ENCODE data around the gene GALNT17. TPM values are rescaled to one million over a fixed set of nuclear protein-coding genes. Genes with fewer than 3 reads are reported as not detected.
"Not testable (repeated sequence)": the region's sequence is repeated elsewhere in the genome, so short reads cannot be mapped to it uniquely, and the experiment has no call there.

GALNT17 gene
- total RNA-seq, 4 donors from 2014 or later, result 66.0 to 97.9 (median 76.0) TPM

- no peaks in the 10 kb centered on the region for H3K9me3 ChIP-seq
- H3K4me1 ChIP-seq, result peaks cover 0 to 11% (median 0%) of the 10 kb centered on the region in 4 donors
- TF ChIP-seq POLR2A (IDR thresholded peaks at IDR 0.05), result no peak
- no peak for TF ChIP-seq CTCF (IDR thresholded peaks at IDR 0.05)
- TF ChIP-seq EP300 (IDR thresholded peaks at IDR 0.05), result no peak
- no peak overlapping the region for H3K27ac ChIP-seq
- H3K27me3 ChIP-seq, result no peaks in the 10 kb centered on the region
- no peak for DNase-seq (ENCODE audit: low spot score in 2 of 2)
- no peaks in the 10 kb centered on the region for H3K36me3 ChIP-seq
- H3K4me3 ChIP-seq, result no peak overlapping the region
- 63 to 69% methylated on average over 5 of the region's 5 CpGs for WGBS, 2 donors
These were observed 78.3 kb downstream of the GALNT17 start for GRCh38 chr7:71210220-71210619.

- not testable (repeated sequence) for H3K36me3 ChIP-seq; H3K27ac ChIP-seq; H3K9me3 ChIP-seq; DNase-seq (ENCODE audit: low spot score in 2 of 2); H3K4me3 ChIP-seq; H3K27me3 ChIP-seq
- 89 to 98% methylated on average over 3 to 4 of the region's 4 CpGs for WGBS, 2 donors
- H3K4me1 ChIP-seq, result peaks cover 0 to 11% (median 0%) of the 10 kb centered on the region in 4 donors
These were observed 80.5 kb downstream of the GALNT17 start for GRCh38 chr7:71212433-71212832.

GRCh38 chr7:71216211-71216610, 84.3 kb downstream of the GALNT17 start:
- peaks cover 0 to 6% (median 0%) of the 10 kb centered on the region in 4 donors for H3K4me1 ChIP-seq
- H3K9me3 ChIP-seq, result peaks cover 0 to 30% (median 5%) of the 10 kb centered on the region in 4 donors
- no peaks in the 10 kb centered on the region for H3K36me3 ChIP-seq
- DNase-seq (ENCODE audit: low spot score in 2 of 2), result no peak
- WGBS, 2 donors, result 79 to 80% methylated on average over 4 of the region's 4 CpGs
- H3K4me3 ChIP-seq, result no peak overlapping the region
- TF ChIP-seq CTCF (IDR thresholded peaks at IDR 0.05) (no peak), POLR2A (IDR thresholded peaks at IDR 0.05) (no peak), EP300 (IDR thresholded peaks at IDR 0.05) (no peak)
- no peak overlapping the region for H3K27ac ChIP-seq
- no peaks in the 10 kb centered on the region for H3K27me3 ChIP-seq

GRCh38 chr7:71220210-71220695, 88.3 kb downstream of the GALNT17 start:
- WGBS, 2 donors, result 50 to 62% methylated on average over 5 of the region's 5 CpGs

GRCh38 chr7:71221049-71221448, 89.1 kb downstream of the GALNT17 start:
- Histone ChIP-seq H3K4me1 (peaks cover 0 to 15% (median 0%) of the 10 kb centered on the region in 4 donors), H3K27ac (peak overlapping the region in 3 of 4 donors; percentile 45 to 80 (median 75)), H3K36me3 (no peaks in the 10 kb centered on the region), H3K4me3 (no peak overlapping the region), H3K9me3 (peaks cover 0 to 30% (median 5%) of the 10 kb centered on the region in 4 donors), H3K27me3 (no peaks in the 10 kb centered on the region)
- DNase-seq (ENCODE audit: low spot score in 2 of 2), result no peak
- 100% methylated on average over 1 of the region's 1 CpG for WGBS, 2 donors
- TF ChIP-seq POLR2A (IDR thresholded peaks at IDR 0.05) (no peak), EP300 (IDR thresholded peaks at IDR 0.05) (no peak), CTCF (IDR thresholded peaks at IDR 0.05) (no peak)

More at GRCh38 chr7:71220210-71220695, 88.3 kb downstream of the GALNT17 start:
- Histone ChIP-seq H3K4me1 (peaks cover 0 to 15% (median 0%) of the 10 kb centered on the region in 4 donors), H3K27me3 (no peaks in the 10 kb centered on the region), H3K36me3 (no peaks in the 10 kb centered on the region), H3K4me3 (no peak overlapping the region), H3K9me3 (peaks cover 0 to 30% (median 5%) of the 10 kb centered on the region in 4 donors), H3K27ac (peak overlapping the region in 3 of 4 donors; percentile 45 to 80 (median 75))
- TF ChIP-seq POLR2A (IDR thresholded peaks at IDR 0.05) (no peak), CTCF (IDR thresholded peaks at IDR 0.05) (peak in 3 of 5 experiments; percentile 14 to 33 (median 19)), EP300 (IDR thresholded peaks at IDR 0.05) (peak; percentile 56 to 82)
- no peak for DNase-seq (ENCODE audit: low spot score in 2 of 2)
